NB4 (cell line): ENCODE results near the gene DCHS1.

Source experiments
- CTCF ChIP-seq: IDR thresholded peaks from one replicate; pipeline ENCODE4 v1.5.1; 2012; ENCODE audit warnings: low read depth, low read length
- MAX ChIP-seq: IDR thresholded peaks from 2 replicates; pipeline ENCODE4 v1.6.1; 2011; ENCODE audit warnings: low read depth, low read length
- MYC ChIP-seq: IDR thresholded peaks from 2 replicates; pipeline ENCODE4 v1.6.1; 2011; ENCODE audit warnings: low read depth, low read length
- POLR2A ChIP-seq: IDR thresholded peaks from 2 replicates; pipeline ENCODE4 v1.6.1; 2011; ENCODE audit warnings: mild to moderate bottlenecking; ENCODE audit not compliant: insufficient read length; ENCODE audit errors: extremely low read depth

- TF ChIP-seq MYC = no peak
- no peak for TF ChIP-seq POLR2A
- TF ChIP-seq CTCF = no peak
- no peak for TF ChIP-seq MAX
Measured at GRCh38 chr11:6584528-6584927, 71.1 kb downstream of the DCHS1 start.
